HG03108 (cell line): ENCODE measurements around the gene TRAF4.
"Not testable (repeated sequence)": the region's sequence is repeated elsewhere in the genome, so short reads cannot be mapped to it uniquely, and the experiment has no call there.

ENCODE experiments used
- ATAC-seq: cut with Tn5 transposase; IDR thresholded peaks from one replicate; pipeline ENCODE4 v1.9.1; 2021; ENCODE audit warnings: moderate library complexity; ENCODE audit not compliant: unreplicated experiment

The TRAF4 gene

GRCh38 chr17:28773736-28774135 lies 29.9 kb downstream of the TRAF4 start:
- ATAC-seq: no peak

GRCh38 chr17:28774206-28774605 lies 30.4 kb downstream of the TRAF4 start:
- ATAC-seq: no peak

- no peak for ATAC-seq
These were observed 33.4 kb downstream of the TRAF4 start for GRCh38 chr17:28777178-28777577.

- not testable (repeated sequence) for ATAC-seq
These were observed 35.8 kb downstream of the TRAF4 start for GRCh38 chr17:28779601-28780000.

- ATAC-seq: no peak
These were observed 39.4 kb downstream of the TRAF4 start for GRCh38 chr17:28783161-28783560.

GRCh38 chr17:28788100-28788499 lies 44.3 kb downstream of the TRAF4 start:
- ATAC-seq: no peak

- no peak for ATAC-seq
These were observed 49.3 kb downstream of the TRAF4 start for GRCh38 chr17:28792877-28793661.

- ATAC-seq: not testable (repeated sequence)
These were observed 51.1 kb downstream of the TRAF4 start for GRCh38 chr17:28794846-28795441.

GRCh38 chr17:28796062-28796461 lies 52.3 kb downstream of the TRAF4 start:
- no peak for ATAC-seq
